Limb (tissue), 2 donors: ENCODE results near the gene CDK1.

Source experiments
- DNase-seq, 2 donors: peaks; one replicate each; pipeline ENCODE4 v3.0.0-alpha.2; 2016; ENCODE audit errors: extremely low spot score in 2 of 2

The CDK1 gene

GRCh38 chr10:60777696-60778213, 523 bp upstream of the CDK1 start:
- no peak for DNase-seq

- no peak for DNase-seq
Measured at GRCh38 chr10:60778971-60779796, 906 bp downstream of the CDK1 start.

- no peak for DNase-seq
Measured at GRCh38 chr10:60781661-60782060, 3.4 kb downstream of the CDK1 start.

- DNase-seq = no peak
Measured at GRCh38 chr10:60784641-60785040, 6.4 kb downstream of the CDK1 start.

GRCh38 chr10:60788544-60788943, 10.3 kb downstream of the CDK1 start:
- no peak for DNase-seq

- DNase-seq = no peak
Measured at GRCh38 chr10:60789340-60789739, 11.1 kb downstream of the CDK1 start.

GRCh38 chr10:60794953-60795352, 16.7 kb downstream of the CDK1 start:
- DNase-seq = no peak

GRCh38 chr10:60795465-60796202, 17.4 kb downstream of the CDK1 start:
- DNase-seq = no peak

- DNase-seq = no peak
Measured at GRCh38 chr10:60796481-60796880, 18.2 kb downstream of the CDK1 start.

- no peak for DNase-seq
Measured at GRCh38 chr10:60797200-60797599, 18.9 kb downstream of the CDK1 start.

GRCh38 chr10:60798031-60798430, 19.8 kb downstream of the CDK1 start:
- DNase-seq = no peak

- no peak for DNase-seq
Measured at GRCh38 chr10:60798870-60799269, 20.6 kb downstream of the CDK1 start.

- DNase-seq = no peak
Measured at GRCh38 chr10:60799971-60800650, 21.8 kb downstream of the CDK1 start.

GRCh38 chr10:60800918-60801317, 22.6 kb downstream of the CDK1 start:
- no peak for DNase-seq

- DNase-seq = no peak
Measured at GRCh38 chr10:60801522-60801921, 23.2 kb downstream of the CDK1 start.

GRCh38 chr10:60803433-60803832, 25.2 kb downstream of the CDK1 start:
- no peak for DNase-seq

GRCh38 chr10:60803865-60804264, 25.6 kb downstream of the CDK1 start:
- no peak for DNase-seq

GRCh38 chr10:60806921-60807320, 28.6 kb downstream of the CDK1 start:
- no peak for DNase-seq

- no peak for DNase-seq
Measured at GRCh38 chr10:60807499-60807898, 29.2 kb downstream of the CDK1 start.

GRCh38 chr10:60808036-60808435, 29.8 kb downstream of the CDK1 start:
- no peak for DNase-seq

- DNase-seq = no peak
Measured at GRCh38 chr10:60809157-60809556, 30.9 kb downstream of the CDK1 start.
